DND-41 (cell line): ENCODE measurements around the gene CSF3.

Experiments used
- ATAC-seq: fragments of 200-7000 bp; cut with Tn5 transposase; 3 replicates; pipeline ENCODE4 v1.9.1; 2021; ENCODE audit warnings: low read depth; ENCODE audit not compliant: insufficient read depth
- DNase-seq: peaks from one replicate; pipeline ENCODE4 v3.0.0-alpha.2; 2020
- H2AFZ ChIP-seq: 2 replicates; pipeline ENCODE4 v1.6.0; 2012; ENCODE audit warnings: low read depth, low read length
- H3K27ac ChIP-seq: 2 replicates; pipeline ENCODE4 v1.5.1; 2012; ENCODE audit warnings: low read length, inconsistent platforms
- H3K27me3 ChIP-seq: fragments of 200-600 bp; sonication (generic); 2 replicates; pipeline ENCODE4 v1.6.0; 2012; ENCODE audit warnings: low read length, mild to moderate bottlenecking, inconsistent platforms; ENCODE audit not compliant: insufficient read depth, poor library complexity
- H3K36me3 ChIP-seq: 2 replicates; pipeline ENCODE4 v1.5.1; 2012; ENCODE audit warnings: low read length, inconsistent platforms; ENCODE audit not compliant: insufficient read depth
- H3K4me1 ChIP-seq: 2 replicates; pipeline ENCODE4 v1.5.1; 2012; ENCODE audit warnings: mild to moderate bottlenecking, low read length; ENCODE audit not compliant: insufficient read depth
- H3K4me2 ChIP-seq: 2 replicates; pipeline ENCODE4 v1.6.0; 2012; ENCODE audit warnings: mild to moderate bottlenecking, moderate library complexity, low read length, inconsistent platforms; ENCODE audit not compliant: insufficient read depth
- H3K4me3 ChIP-seq, 2 experiments: fragments of 200-600 bp in 1 of 2; shearing (Covaris generic) in 1 of 2; 2 replicates each; pipeline ENCODE4 v1.5.1; 2012 to 2016; ENCODE audit warnings: inconsistent platforms in 2 of 2, low read length in 2 of 2, mild to moderate bottlenecking in 2 of 2, low read depth in 1 of 2, moderate library complexity in 1 of 2
- H3K79me2 ChIP-seq: 2 replicates; pipeline ENCODE4 v1.6.0; 2012; ENCODE audit warnings: low read length, inconsistent platforms; ENCODE audit not compliant: insufficient read depth
- H3K9ac ChIP-seq: 2 replicates; pipeline ENCODE4 v1.6.0; 2012; ENCODE audit warnings: low read depth, mild to moderate bottlenecking, inconsistent platforms, low read length, moderate library complexity
- H3K9me3 ChIP-seq: 2 replicates; pipeline ENCODE4 v1.5.1; 2012; ENCODE audit warnings: low read length, moderate library complexity, mild to moderate bottlenecking, inconsistent platforms; ENCODE audit not compliant: insufficient read depth, severe bottlenecking
- H4K20me1 ChIP-seq: 2 replicates; pipeline ENCODE4 v1.6.0; 2012; ENCODE audit warnings: low read length; ENCODE audit not compliant: insufficient read depth
- EZH2 ChIP-seq: IDR thresholded peaks from 3 replicates; pipeline ENCODE4 v1.6.1; 2012; ENCODE audit warnings: borderline replicate concordance, low read depth, mild to moderate bottlenecking, moderate library complexity, low read length, inconsistent platforms; ENCODE audit not compliant: severe bottlenecking
- TF ChIP-seq, protein P1 (sequence below): IDR thresholded peaks from 2 replicates; pipeline ENCODE4 v1.5.1; 2012; ENCODE audit warnings: borderline replicate concordance, low read length, moderate library complexity, mild to moderate bottlenecking; ENCODE audit not compliant: poor library complexity, severe bottlenecking; ENCODE audit errors: extremely low read depth

The CSF3 gene

DNA sequence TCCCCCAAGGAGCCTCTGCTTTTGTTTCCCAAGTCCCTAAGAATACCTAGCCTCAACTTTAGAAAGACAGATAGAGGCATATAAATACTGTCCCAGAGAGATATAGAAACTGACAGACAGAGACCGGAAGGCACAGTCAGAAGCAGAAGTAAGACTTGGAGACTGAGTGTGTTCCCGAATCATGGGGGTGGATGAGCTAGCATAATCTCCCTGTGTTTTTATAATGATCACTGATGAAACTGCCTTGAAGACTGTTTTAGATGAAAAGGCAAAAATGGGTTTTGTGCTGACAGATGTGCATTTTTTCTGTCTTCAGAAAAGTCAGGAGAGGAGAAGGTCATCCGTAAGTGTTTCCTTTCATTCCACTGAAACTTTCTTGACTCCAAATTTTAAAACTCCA is 43.0 kb upstream of the CSF3 start:
- ATAC-seq (no peak), DNase-seq (no peak)
- H3K79me2 ChIP-seq, result no peaks in the 10 kb centered on the region
- H3K9ac ChIP-seq, result no peak overlapping the region
- H4K20me1 ChIP-seq, result no peaks in the 10 kb centered on the region
- H3K4me3 ChIP-seq, result no peak overlapping the region
- no peaks in the 10 kb centered on the region for H3K9me3 ChIP-seq
- H3K27me3 ChIP-seq, result peaks cover 27% of the 10 kb centered on the region
- no peak overlapping the region for H3K27ac ChIP-seq
- H3K4me1 ChIP-seq, result no peaks in the 10 kb centered on the region
- no peak overlapping the region for H2AFZ ChIP-seq
- TF ChIP-seq, protein P1, sequence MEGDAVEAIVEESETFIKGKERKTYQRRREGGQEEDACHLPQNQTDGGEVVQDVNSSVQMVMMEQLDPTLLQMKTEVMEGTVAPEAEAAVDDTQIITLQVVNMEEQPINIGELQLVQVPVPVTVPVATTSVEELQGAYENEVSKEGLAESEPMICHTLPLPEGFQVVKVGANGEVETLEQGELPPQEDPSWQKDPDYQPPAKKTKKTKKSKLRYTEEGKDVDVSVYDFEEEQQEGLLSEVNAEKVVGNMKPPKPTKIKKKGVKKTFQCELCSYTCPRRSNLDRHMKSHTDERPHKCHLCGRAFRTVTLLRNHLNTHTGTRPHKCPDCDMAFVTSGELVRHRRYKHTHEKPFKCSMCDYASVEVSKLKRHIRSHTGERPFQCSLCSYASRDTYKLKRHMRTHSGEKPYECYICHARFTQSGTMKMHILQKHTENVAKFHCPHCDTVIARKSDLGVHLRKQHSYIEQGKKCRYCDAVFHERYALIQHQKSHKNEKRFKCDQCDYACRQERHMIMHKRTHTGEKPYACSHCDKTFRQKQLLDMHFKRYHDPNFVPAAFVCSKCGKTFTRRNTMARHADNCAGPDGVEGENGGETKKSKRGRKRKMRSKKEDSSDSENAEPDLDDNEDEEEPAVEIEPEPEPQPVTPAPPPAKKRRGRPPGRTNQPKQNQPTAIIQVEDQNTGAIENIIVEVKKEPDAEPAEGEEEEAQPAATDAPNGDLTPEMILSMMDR, result no peak
- no peak for TF ChIP-seq EZH2
- no peak overlapping the region for H3K4me2 ChIP-seq
- no peaks in the 10 kb centered on the region for H3K36me3 ChIP-seq

DNA sequence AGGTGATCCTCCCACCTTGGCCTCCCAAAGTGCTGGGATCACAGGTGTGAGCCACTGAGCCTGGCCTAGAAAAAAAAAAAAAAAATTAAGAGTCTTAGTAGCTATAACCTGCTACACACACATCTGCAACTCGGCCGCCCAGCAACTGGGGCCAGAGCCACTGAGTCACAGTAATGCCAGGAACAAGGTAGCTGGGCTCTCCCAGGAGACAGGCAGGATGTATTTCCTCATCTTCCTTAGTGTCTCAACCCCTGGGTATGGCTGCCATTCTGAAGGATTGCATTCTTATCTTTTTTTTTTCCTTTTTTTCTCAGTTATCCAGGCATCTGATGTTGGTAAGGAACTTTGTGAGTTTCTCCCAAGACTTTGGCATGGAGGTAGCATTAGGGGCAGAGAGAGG is 41.7 kb upstream of the CSF3 start:
- no peaks in the 10 kb centered on the region for H3K36me3 ChIP-seq
- H3K27ac ChIP-seq, result no peak overlapping the region
- no peak for ATAC-seq
- H3K79me2 ChIP-seq, result no peaks in the 10 kb centered on the region
- DNase-seq, result no peak
- H4K20me1 ChIP-seq, result no peaks in the 10 kb centered on the region
- H3K9ac ChIP-seq, result no peak overlapping the region
- TF ChIP-seq EZH2, result no peak
- TF ChIP-seq, protein P1, result no peak
- no peak overlapping the region for H2AFZ ChIP-seq
- peaks cover 27% of the 10 kb centered on the region for H3K27me3 ChIP-seq
- no peaks in the 10 kb centered on the region for H3K9me3 ChIP-seq
- no peak overlapping the region for H3K4me2 ChIP-seq
- H3K4me3 ChIP-seq, result no peak overlapping the region
- no peaks in the 10 kb centered on the region for H3K4me1 ChIP-seq

DNA sequence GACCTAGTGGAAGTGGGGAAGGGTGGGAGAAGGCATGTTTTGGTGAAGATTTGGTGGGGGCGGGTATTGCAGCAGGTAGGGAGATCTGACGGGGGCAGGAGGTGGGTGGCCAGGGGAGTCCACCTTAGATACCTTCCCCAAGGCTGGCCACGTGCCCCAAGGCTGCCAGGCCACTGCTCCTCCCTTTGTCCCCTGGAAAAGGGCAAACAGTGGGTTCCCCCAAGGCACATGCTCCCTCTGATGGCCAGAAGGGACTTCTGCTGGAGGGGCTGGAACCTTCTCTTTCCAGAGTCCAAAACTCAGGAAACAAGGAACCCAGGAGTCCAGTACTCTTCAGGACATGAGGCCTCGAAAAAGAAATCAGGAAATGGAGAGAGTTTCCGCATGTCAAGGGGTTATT is 40.8 kb upstream of the CSF3 start:
- no peak overlapping the region for H3K9ac ChIP-seq
- peaks cover 22% of the 10 kb centered on the region for H3K27me3 ChIP-seq
- DNase-seq (no peak), ATAC-seq (no peak)
- no peak overlapping the region for H2AFZ ChIP-seq
- no peak overlapping the region for H3K4me3 ChIP-seq
- H3K79me2 ChIP-seq, result no peaks in the 10 kb centered on the region
- no peak for TF ChIP-seq EZH2
- TF ChIP-seq, protein P1, result no peak
- H3K4me2 ChIP-seq, result no peak overlapping the region
- H3K9me3 ChIP-seq, result no peaks in the 10 kb centered on the region
- H3K36me3 ChIP-seq, result no peaks in the 10 kb centered on the region
- no peaks in the 10 kb centered on the region for H4K20me1 ChIP-seq
- H3K4me1 ChIP-seq, result peaks cover 5% of the 10 kb centered on the region
- H3K27ac ChIP-seq, result no peak overlapping the region

DNA sequence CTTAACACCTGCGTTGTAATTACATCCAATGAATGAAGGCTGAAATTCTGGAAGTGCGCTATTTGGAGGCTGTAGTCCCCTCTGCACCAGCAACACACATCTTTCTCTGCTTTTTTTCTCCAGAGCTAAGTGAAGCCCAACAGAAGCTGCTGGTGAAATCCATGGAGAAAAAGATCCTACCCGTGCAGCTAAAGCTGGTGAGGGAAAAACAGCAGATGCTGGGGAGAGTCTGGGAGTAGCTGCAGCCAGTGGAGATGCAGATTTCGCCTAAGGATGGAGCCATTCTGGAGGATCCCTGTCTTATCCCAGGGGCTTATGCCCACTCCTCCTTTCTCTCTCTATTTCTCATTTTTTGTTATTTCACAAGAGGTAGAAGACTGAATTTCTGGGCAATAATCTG is 39.4 kb upstream of the CSF3 start:
- no peaks in the 10 kb centered on the region; the same call in 1 of the 2 replicates for H3K36me3 ChIP-seq

More for the DNA sequence above, 39.4 kb upstream of the CSF3 start:
- no peak for ATAC-seq
- Histone ChIP-seq H3K27ac (no peak overlapping the region), H3K79me2 (peaks cover 2% of the 10 kb centered on the region), H3K27me3 (peaks cover 12% of the 10 kb centered on the region), H3K9me3 (no peaks in the 10 kb centered on the region), H3K4me3 (no peak overlapping the region), H2AFZ (no peak overlapping the region), H4K20me1 (no peaks in the 10 kb centered on the region; the same call in 1 of the 2 replicates), H3K4me2 (no peak overlapping the region), H3K4me1 (peaks cover 12% of the 10 kb centered on the region), H3K9ac (no peak overlapping the region)
- no peak for TF ChIP-seq EZH2
- TF ChIP-seq, protein P1, result no peak
- no peak for DNase-seq
